Activated CD4-positive, alpha-beta T cell treated with anti-CD3 and anti-CD28 coated beads for 48 hours (primary cell): Measurements from ENCODE around the gene ST7.

ENCODE experiments used
- DNase-seq: peaks from one replicate; pipeline ENCODE4 v3.0.0-alpha.2; 2020

ST7 gene

DNA sequence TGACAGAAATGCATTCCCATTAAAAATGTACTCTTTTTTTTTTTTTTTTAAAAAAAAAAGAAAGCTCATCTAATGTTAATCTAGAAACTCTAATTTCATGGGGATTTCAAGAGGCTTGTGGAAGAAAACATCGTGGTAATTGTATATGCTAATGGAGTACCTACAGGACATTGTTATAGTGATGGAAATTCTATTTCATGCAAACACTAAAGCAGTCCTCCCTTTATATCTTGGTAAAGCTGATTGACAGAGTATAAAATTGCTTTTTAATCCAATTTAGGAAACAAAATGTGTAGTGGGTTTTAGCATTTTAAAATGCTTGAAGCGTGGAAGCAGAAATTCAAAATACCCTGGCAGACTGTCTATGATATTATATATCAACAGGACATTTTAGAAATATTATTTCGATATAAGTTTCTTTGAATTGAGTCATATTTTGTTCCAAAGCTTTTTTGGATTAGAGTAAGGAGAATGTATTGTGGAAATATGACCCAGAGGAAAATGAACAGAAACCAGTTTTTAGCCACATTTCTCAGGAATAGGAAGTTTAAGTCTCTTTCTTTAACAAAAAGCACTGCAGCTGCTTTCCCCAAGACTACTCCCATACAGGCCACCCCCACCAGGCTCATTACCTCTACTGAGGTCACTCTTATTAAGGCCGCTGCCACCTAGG lies 247.6 kb downstream of the ST7 start:
- no peak for DNase-seq

DNA sequence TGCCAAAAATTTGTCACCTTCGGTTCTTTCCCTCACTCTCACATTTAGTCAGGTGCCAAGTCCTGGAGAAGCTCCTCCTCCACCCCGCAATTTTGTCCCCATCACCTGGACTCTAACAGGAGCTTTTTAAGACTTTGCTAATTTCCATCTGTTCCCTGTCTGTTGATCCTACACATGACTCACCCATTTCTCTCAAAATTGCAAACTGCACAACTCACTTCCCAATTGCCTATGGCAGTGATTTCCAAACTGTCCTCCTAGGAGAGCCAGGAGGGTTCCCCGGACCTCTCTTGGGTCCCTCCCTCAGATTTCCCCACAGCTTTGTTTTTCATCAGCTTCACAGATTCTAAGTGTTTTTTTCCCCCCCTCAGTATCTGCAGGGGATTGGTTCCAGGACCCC lies 249.2 kb downstream of the ST7 start:
- no peak for DNase-seq

DNA sequence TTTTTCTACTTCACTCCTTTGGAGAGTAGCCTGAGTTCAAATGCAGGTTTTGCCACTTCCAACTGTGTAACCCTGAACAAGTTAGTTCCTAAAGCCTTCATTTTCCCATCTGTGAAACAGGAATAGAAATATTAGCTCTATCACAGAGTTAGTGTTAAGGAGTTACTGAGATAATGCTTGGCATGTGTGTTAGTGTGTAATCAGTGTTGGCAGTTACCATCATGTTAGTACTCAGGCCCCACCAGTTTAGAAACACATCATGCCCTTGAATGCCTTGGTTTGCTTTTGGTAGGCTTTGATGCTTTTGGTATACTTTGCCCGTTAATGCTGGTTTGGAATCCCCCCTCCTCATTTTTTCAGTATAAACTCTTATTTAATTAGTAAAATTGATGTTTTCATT lies 249.9 kb downstream of the ST7 start:
- no peak for DNase-seq

DNA sequence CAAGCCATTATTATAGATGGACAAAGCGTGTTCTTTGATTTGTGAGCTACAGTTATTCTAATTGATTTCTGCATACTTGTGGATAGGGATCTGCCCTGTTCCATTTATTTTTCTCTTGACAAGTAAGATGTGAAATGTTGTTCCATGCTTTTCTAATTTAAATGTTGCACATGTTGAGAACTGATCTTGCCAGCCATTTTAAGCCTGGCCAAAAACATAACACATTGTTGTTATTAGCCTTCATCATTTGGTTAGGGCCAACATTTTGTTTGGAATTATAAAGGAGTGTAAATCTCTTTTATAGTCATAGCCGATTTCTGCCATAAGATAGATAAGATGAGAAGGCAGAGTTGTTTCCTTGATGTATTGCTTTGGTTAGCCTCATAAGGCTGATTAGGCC lies 252.6 kb downstream of the ST7 start:
- DNase-seq = no peak

DNA sequence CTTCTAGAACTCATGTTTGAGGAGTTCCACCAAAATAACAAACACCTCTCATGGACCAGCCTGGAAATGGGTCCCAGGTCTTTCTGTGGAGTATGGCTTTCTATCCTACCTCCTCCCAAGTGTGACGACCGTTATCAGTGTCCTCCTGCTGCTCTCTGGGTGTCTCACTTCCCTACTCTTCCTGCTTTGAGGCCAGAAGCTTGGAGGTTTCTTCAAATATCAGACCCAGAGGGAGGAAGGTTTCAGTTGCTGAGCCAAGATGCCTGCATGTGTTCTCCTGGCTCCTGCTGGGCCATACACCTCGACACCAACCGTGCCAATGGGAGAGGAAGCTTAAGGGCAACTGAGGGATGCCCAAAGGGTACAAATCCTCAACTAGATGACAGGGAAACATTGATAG lies 255.0 kb downstream of the ST7 start:
- no peak for DNase-seq

DNA sequence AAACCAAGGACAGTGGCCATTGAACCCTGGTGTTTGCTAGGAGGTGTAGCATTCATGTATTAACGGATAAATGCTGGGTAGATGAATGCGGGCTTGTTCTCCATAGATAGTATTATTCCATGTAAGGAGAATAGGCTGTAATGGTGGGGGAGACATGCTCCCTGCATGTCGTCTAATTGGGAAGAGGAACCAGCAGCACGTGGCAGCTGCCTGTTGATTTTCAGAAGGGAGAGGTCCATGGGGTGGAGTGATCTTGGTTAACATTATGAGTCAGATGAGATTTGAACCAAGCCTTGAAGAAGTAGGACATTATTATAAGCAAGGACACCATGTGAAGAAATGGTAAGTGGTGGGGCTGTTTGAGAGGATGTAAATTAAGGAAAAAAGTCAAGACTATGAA lies 257.1 kb downstream of the ST7 start:
- DNase-seq = no peak

DNA sequence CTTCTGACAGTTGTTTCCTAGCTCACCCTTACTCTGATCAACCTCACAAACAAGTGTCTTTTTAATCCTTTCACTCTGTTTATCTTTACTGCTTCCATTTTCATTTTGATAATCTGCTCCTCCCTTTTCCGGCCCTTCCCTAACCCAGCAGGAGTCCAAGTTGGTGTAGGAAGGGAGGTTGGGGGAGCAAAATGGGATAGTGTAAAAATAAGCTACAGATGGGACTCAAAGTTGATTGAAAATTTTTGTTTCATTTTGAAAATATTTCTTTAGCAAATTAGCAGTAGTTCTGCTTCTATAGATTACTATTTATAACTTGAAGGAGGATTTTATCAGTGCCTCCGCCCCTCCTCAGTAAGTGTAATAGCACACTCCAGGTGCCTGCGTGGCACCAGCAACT lies 257.6 kb downstream of the ST7 start:
- DNase-seq = no peak

DNA sequence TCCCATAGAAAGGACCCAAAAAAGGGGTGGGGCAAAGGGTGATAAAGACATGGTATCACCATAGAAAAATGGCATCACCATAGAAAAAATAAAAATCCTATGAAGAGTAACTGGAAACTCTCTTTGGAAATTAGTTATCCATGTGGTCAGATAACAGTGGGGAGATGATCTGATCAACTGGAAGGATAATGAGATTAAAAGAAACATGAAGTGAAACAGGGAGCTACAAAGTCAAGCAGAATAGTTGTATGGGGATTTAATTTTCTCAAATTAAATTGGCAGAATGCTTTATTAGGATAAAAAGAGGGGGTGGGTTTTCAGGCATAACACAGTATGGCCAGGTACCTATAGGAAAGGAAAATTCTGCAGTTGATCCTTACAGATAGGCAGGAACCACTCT lies 258.3 kb downstream of the ST7 start:
- DNase-seq = no peak

DNA sequence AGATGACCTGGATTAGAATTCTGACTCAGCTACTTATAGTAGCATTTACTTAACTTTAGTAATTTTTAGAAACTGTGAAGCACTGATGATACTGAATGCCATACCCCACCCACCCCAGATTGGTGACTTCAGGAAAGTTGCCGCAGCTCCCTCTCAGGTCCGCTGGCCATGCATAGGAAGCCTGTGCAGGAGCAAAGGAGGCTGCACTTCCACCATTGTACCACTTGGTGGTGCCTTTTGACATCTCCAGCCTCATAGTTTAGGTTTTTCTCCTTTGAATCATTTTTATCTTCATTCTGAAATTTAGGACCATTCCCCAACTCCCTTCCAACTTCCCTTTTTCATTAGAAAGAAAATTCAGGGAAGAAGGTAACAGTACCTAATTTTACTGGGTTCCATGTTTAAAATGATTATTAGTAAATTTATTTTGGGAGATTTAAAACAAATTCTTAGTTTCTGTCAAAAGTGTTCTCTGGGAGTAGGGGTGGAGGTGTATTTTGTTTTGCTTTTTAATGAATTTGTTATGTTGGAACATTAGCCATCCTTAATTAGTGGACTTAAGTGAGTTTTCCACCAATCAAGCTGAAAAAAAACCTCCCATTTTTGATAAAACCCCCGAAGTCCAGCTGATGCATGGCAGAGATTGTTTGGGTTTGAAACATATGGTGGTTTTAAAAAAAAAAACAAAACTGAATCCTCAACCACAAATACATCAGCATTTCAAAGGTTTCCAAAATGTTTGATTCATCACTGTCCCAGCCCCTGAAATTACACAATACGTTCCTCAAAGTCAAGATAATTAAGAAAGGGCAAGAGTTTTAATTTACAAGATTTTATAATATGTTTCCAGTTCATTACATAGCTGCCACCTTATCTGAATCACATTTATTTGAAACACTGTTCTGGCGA lies 259.9 kb downstream of the ST7 start:
- peak; percentile 64 for DNase-seq

DNA sequence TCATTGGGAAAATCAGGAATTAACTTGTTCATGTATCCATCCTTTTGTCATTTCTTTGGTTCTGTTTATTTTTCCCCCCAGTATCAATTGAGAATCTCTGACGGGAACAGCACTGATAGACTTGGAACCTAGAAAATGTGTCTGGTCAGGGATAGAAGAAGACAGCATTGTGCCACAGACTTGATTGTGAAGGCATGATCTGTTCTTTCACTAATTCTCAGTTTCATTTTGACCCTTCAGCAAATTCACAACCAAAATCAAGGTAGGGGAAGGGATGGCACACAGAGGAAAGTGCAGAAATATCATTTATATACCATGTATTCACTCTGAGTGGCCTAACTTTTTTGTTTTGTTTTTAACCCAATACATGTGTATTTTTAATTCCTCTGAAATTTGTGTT lies 262.7 kb downstream of the ST7 start:
- no peak for DNase-seq

DNA sequence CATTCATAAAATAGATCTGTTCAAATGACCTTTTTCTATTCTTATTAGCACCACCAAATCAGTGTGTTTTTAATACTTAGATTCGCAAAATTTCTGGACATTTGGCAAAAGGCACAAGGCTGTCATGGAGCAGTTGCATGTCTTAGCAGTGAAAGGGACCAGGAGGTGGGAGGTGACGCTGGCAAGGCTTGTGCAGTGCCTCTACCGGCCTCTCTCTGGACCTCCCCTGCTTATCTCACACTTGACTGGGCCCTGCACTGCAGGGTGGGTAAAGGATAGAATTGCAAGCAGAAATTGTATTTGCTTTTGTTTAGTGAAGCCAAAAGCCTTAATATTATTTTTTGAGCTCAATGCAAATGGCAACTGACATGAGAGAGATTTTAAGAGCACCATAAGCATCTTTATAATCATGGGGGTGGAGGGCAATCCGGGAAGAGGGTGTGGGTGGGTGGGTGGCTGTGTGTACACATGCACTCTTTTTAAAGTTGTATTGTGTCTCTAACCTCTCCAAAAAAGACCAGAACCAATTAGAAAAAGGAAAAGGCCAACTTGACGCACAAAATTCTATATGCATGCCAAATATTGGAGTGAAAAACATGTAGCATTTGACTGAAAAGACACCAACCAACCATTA lies 263.3 kb downstream of the ST7 start:
- no peak for DNase-seq

DNA sequence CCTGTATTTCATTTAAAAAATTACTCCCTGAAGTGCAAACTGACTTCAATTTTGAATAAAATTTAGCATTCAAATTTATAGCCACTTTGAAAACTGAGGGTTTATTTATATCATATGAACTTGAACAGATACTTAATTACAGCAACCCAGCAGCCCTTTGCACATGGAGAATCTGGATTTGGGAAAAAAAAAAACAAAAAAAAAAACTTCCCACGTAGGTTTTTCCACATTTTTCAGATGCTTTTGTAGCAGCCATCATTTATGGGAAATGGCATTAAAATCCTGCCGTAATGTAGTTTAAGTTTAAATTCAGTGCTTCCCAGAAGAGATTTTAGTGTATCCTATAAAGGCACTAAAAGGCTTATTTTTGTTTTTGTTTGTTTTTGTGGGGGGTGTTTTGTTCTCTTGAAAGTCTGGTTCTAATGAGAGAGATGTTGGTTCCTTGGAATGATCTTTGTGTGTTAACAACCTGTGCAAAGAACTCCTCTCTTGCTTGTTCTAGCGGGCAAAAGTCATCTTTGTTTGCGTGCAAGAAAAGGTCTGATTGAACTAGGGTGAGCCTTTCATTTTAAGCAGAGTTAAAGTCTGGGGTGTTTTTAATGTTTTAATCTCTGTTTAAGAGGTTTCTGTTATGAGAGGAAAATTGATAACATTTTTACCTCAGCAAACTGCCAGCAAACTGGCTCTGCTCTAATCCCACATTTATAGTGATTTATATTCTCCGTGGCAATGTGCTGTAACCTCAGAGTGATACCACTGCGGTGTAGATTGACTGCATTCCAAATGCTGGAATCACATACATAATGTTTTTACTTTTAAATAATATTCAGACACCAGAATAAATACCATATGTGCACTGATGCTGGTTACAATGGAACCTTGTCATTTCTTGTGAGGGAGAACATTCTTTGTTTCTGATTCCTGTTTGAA lies 264.1 kb downstream of the ST7 start:
- DNase-seq = no peak

DNA sequence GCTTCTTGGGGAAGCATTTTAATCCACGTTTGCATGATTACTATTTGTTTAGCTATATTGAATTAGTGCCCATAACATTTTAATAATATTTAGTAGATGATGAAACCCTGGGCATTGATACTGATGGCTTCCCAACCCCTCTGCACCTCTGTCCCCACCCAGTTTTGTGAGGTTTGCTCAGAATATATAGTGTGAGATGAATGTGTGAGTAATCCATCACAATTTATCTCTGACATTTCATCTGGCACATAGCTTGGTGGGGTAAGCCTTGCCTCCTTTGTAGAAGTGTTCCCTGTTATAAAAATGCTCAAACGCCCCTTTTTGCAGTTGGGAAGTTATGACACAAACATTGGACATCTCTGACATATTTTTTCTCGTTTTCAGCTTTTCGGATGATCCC lies 265.4 kb downstream of the ST7 start:
- no peak for DNase-seq

DNA sequence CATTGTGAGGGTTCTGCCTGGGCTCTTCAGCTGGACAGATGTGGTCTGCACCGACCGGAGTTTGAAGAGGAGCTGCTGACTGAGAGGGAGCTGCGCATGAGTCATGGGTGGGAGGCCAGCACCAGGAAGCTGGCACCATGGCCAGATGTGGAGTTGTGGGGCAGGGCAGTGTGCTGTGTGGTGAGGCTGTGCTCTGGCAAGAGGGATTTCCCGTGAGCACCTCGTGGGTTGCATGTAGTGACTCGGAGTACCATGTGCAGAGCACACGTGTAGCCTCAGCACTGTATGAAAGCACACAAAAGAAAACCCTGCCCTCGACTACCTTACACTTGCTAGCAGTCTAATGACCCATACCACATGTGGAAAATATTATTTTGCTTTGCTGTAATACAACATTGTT lies 266.2 kb downstream of the ST7 start:
- DNase-seq = peak; percentile 5

DNA sequence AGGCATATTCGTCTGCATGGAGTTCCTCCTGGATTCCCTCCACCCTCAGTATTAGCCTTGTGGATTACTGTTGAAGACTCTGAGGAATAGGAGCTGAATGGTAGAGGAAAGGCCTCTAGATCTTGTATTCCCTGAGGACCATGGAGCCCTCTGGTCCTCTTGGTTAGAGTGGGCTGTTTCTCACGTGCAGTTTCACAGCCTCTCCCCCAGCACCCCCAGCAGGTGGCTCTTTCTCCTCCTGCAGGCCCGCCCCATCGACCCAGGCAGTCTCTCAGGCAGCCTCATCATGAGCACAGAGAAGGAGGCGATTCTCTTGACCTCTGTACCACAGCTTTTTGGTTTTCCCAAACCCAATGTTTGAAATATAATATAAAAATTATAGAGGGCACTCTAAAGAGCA lies 267.5 kb downstream of the ST7 start:
- DNase-seq = no peak

DNA sequence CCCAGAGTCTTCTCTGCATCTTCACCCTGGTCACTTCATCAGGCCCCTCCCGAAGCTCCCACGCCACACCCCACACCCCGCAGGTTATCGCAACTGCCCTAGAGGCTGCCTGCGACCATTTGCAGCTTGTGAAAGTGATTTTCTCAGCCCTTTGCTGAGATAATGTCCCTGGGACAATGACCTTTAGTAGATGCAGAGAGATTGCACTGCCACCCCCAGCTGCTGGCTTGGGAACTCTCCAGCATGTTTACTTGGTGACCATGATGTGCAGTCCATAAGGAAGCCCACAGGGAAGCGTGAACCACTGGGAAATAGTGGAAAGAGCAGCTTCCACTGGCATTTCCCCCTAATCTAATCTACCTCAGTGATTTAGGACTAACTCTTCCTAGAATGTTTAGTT lies 272.2 kb downstream of the ST7 start:
- DNase-seq = no peak

DNA sequence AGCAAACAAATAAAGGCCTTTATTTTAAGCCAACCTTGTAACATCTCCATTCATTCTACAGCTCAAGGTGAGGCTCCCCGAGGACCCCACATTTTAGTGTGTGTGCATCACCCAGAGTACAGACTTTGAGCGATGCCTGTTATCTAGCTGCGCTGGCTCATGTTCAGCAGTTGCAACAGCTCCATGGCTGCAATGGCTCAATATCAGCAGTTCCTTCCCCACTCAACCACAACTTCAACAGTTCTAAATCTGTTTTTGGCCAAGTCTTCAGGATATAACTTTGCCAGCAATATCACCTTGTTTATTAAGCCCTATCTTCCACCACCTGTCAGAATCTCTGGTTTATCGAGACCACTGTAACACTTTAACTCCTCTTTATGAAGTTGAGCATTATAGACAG lies 273.8 kb downstream of the ST7 start:
- no peak for DNase-seq

DNA sequence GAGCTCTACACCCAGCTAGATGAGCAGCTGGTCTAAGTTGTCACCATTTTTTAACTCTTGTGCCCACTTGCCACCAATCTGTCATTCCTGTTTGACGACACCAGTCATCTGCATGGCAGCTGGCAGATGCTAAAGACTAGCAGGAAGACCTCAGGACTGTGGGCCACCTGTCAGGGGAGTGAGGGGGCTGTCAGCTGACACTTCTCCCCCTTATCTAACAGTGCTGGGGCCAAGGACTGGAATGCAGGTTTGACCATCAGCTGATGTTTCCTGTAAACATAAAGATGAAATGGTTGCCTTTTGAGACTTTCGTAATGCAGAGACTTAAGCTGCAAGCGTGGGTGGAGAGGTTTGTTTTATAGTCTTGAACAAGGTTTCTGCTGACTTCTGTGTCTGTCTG lies 276.0 kb downstream of the ST7 start:
- no peak for DNase-seq

DNA sequence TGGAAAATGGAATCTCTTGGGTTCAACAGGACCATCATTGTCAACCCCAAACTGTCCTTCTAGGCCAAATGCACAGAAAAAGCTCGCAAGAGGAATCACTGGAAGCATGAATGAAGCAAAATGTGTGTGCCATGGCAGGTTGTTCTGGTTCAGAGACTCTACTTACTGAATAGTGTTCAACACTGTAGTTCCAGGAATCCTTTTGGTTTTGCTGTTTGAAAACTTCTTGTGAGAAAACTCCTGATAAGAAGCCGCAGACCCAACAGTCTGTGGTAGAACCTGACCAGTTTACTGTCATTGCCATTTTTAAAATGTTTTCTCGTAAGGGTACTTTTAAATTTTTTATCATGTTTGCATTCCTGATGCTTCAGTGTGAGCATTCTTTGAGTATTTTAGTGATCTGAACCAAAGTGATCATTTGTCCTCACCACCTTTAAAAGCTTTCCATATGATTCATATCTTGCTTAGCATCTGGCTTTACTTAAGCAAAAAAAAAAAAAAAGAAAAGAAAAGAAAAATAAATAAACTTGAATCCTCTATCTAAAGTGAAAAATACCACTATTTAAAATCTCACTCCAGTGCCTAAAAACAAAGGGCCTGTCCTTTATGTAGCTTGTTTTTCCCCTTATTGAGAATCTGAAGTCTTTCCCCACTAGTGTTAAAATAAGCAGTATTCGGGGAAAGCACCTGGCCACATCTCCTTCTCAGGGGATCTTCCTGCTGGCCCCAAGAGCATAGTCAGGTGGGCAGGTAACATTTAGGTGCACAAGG lies 277.2 kb downstream of the ST7 start:
- DNase-seq = no peak

DNA sequence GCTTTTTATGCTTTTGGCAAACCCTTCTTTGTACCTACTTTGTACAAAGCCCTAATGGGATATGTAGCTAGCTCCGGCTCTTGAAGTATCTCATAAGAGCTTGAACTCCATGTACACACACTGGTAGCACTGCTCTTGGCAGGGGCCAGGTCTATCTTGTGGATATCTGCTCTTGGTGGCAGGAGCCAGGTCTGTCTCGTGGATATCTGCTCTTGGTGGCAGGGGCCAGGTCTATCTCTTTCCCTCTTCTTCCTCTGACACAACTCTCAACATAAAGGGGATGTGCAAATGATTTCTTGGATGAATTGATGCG lies 277.7 kb downstream of the ST7 start:
- no peak for DNase-seq

DNA sequence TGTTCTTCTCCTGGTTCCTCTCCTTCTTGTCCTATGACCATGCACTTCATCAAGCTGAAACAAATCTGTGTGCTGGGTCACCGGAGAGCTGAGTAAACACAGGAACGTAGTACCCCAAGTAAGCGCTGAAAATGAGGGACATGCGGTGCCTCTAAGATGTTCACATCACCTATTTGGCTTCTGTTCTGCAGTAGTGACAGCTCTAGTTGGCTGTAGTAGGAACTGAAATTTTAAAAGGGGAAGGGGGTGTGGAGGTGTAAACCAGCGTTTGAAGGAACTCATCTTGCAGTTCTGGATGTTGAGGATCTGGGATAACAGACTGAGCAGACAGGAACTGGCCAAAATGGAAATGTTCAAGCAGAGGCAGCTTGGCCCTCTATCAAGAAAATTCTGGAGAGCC lies 284.3 kb downstream of the ST7 start:
- no peak for DNase-seq

DNA sequence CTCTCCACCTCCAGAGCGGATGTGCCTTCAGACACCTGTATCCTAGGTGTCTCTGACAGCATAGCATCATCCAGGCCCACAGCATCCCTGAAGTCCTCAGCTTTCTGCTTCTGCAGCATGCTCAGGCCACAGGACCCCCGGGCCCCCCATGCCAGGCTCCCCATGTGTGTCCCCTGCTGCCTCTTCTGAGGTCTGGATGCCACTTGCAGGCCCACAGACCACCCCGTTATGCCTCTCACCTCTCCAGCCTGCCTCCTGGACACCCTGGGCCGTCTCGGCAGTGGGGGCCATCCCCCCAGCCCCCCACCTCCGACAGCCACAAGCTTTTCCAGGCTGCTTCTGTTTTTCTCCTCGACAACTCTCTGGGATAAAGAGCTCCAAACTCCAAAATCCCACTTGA lies 285.2 kb downstream of the ST7 start:
- no peak for DNase-seq
